GM21576 (cell line): ENCODE results near the gene TGM1.

Source experiments
- ATAC-seq: cut with Tn5 transposase; IDR thresholded peaks from one replicate; pipeline ENCODE4 v1.9.1; 2021; ENCODE audit warnings: mild to moderate bottlenecking, moderate library complexity; ENCODE audit not compliant: unreplicated experiment

Gene TGM1

GRCh38 chr14:24292118-24292807 lies 29.3 kb upstream of the TGM1 start:
- no peak for ATAC-seq

GRCh38 chr14:24291446-24292117 lies 28.6 kb upstream of the TGM1 start:
- no peak for ATAC-seq

- ATAC-seq = no peak
Measured at GRCh38 chr14:24290746-24291145, 27.8 kb upstream of the TGM1 start.

GRCh38 chr14:24289649-24290280 lies 26.8 kb upstream of the TGM1 start:
- ATAC-seq = peak; percentile 79

- ATAC-seq = no peak
Measured at GRCh38 chr14:24286996-24287395, 24.0 kb upstream of the TGM1 start.

GRCh38 chr14:24285351-24285750 lies 22.4 kb upstream of the TGM1 start:
- no peak for ATAC-seq

GRCh38 chr14:24284501-24285035 lies 21.6 kb upstream of the TGM1 start:
- no peak for ATAC-seq

GRCh38 chr14:24283796-24284460 lies 21.0 kb upstream of the TGM1 start:
- ATAC-seq = no peak

GRCh38 chr14:24282736-24283135 lies 19.8 kb upstream of the TGM1 start:
- ATAC-seq = no peak

GRCh38 chr14:24281636-24282035 lies 18.7 kb upstream of the TGM1 start:
- ATAC-seq = no peak

- no peak for ATAC-seq
Measured at GRCh38 chr14:24280797-24281460, 18.0 kb upstream of the TGM1 start.

- ATAC-seq = peak; percentile 66
Measured at GRCh38 chr14:24279301-24280186, 16.6 kb upstream of the TGM1 start.

- ATAC-seq = no peak
Measured at GRCh38 chr14:24278424-24278823, 15.4 kb upstream of the TGM1 start.

GRCh38 chr14:24277606-24278321 lies 14.8 kb upstream of the TGM1 start:
- ATAC-seq = no peak

- no peak for ATAC-seq
Measured at GRCh38 chr14:24277071-24277470, 14.1 kb upstream of the TGM1 start.

- ATAC-seq = peak; percentile 44
Measured at GRCh38 chr14:24274101-24274543, 11.1 kb upstream of the TGM1 start.

- no peak for ATAC-seq
Measured at GRCh38 chr14:24273422-24273998, 10.5 kb upstream of the TGM1 start.

- no peak for ATAC-seq
Measured at GRCh38 chr14:24272467-24272866, 9.5 kb upstream of the TGM1 start.

- ATAC-seq = no peak
Measured at GRCh38 chr14:24271834-24272263, 8.9 kb upstream of the TGM1 start.
